ENCODE data around the gene FZD4.

GRCh38 chr11:86987679-86988078 lies 32.5 kb upstream of the FZD4 start:
- TF ChIP-seq CTCF (IDR thresholded peaks at IDR 0.05) (no peak), POLR2A (IDR thresholded peaks at IDR 0.05) (no peak)

Measured in adrenal gland (tissue), 5 donors.